Anterior cingulate cortex (tissue), 58 donors: ENCODE data around the gene GNA14.

Experiments
- DNase-seq, 58 donors: peaks; one replicate each; lab custom pipeline; 2025; lab: John Stamatoyannopoulos, UW

GNA14 gene

GRCh38 chr9:77546376-77546950, 101.7 kb downstream of the GNA14 start:
- no peak for DNase-seq

GRCh38 chr9:77544546-77544945, 103.6 kb downstream of the GNA14 start:
- DNase-seq = no peak

GRCh38 chr9:77543131-77543822, 104.8 kb downstream of the GNA14 start:
- DNase-seq = no peak

GRCh38 chr9:77541600-77541999, 106.5 kb downstream of the GNA14 start:
- DNase-seq = no peak

- DNase-seq = no peak
These were observed 107.1 kb downstream of the GNA14 start for GRCh38 chr9:77541055-77541454.

- peak in 25 of 58 donors; percentile 5 to 74 (median 37) for DNase-seq
These were observed 113.6 kb downstream of the GNA14 start for GRCh38 chr9:77534376-77535057.

GRCh38 chr9:77533671-77534070, 114.5 kb downstream of the GNA14 start:
- DNase-seq = no peak

- no peak for DNase-seq
These were observed 115.5 kb downstream of the GNA14 start for GRCh38 chr9:77532607-77533006.

GRCh38 chr9:77531400-77531799, 116.7 kb downstream of the GNA14 start:
- no peak for DNase-seq

- no peak for DNase-seq
These were observed 124.2 kb downstream of the GNA14 start for GRCh38 chr9:77523891-77524290.

GRCh38 chr9:77521091-77521490, 127.0 kb downstream of the GNA14 start:
- DNase-seq = peak in 48 of 58 donors; percentile 8 to 81 (median 38)

GRCh38 chr9:77518688-77519087, 129.4 kb downstream of the GNA14 start:
- DNase-seq = no peak

- peak in 14 of 58 donors; percentile 3 to 38 (median 10) for DNase-seq
These were observed 131.3 kb downstream of the GNA14 start for GRCh38 chr9:77516781-77517180.

- DNase-seq = peak in 20 of 58 donors; percentile 5 to 66 (median 22)
These were observed 133.0 kb downstream of the GNA14 start for GRCh38 chr9:77514886-77515711.

GRCh38 chr9:77513457-77513856, 134.7 kb downstream of the GNA14 start:
- DNase-seq = no peak

- no peak for DNase-seq
These were observed 135.2 kb downstream of the GNA14 start for GRCh38 chr9:77512876-77513275.

- DNase-seq = no peak
These were observed 136.6 kb downstream of the GNA14 start for GRCh38 chr9:77511525-77511924.

GRCh38 chr9:77510666-77511065, 137.5 kb downstream of the GNA14 start:
- no peak for DNase-seq

GRCh38 chr9:77508396-77508795, 139.7 kb downstream of the GNA14 start:
- DNase-seq = no peak

- no peak for DNase-seq
These were observed 140.7 kb downstream of the GNA14 start for GRCh38 chr9:77507212-77507961.
